IMR-90 (cell line): ENCODE results near the gene GSTT4. TPM values are rescaled to one million over a fixed set of nuclear protein-coding genes. Genes with fewer than 3 reads are reported as not detected.

Experiments
- ATAC-seq: fragments of 200-7000 bp; cut with Tn5 transposase; 2 replicates; pipeline ENCODE4 v1.9.1; 2020; ENCODE audit warnings: low read depth, mild to moderate bottlenecking, moderate library complexity
- Bru-seq: library from RNA; stranded (reverse); fragments of 400-500 nt; gene quantifications from one replicate; lab custom pipeline; 2021; lab: Mats Ljungman, UMichigan
- BruChase-seq, 2 experiments: library from RNA; stranded (reverse); fragments of 400-500 nt; gene quantifications; one replicate each; lab custom pipeline; 2021; lab: Mats Ljungman, UMichigan
- BruUV-seq: library from RNA; stranded (reverse); fragments of 400-500 nt; replicated peaks from 2 replicates; lab custom pipeline; 2021; lab: Mats Ljungman, UMichigan
- CTCF ChIA-PET: fragments of 300-600 bp; formaldehyde crosslinking; extraction: SDS; loops from one replicate; lab custom pipeline; 2021; ENCODE audit warnings: antibody characterized with exemption; lab: Yijun Ruan, JAX
- POLR2A ChIA-PET: fragments of 300-600 bp; sonication (Branson Sonifier 250); formaldehyde crosslinking; loops from one replicate; lab custom pipeline; 2022; ENCODE audit warnings: antibody characterized with exemption; ENCODE audit not compliant: unreplicated experiment; lab: Charles Lee
- DNase-seq: peaks from one replicate; pipeline ENCODE4 v3.0.0; 2013
- H2AFZ ChIP-seq: replicated peaks from 2 replicates; pipeline ENCODE3; 2013; ENCODE audit warnings: low read length, mild to moderate bottlenecking; ENCODE audit not compliant: poor library complexity
- H2AK5ac ChIP-seq: 2 replicates; pipeline ENCODE4 v1.6.1; 2013; ENCODE audit warnings: low read depth, low read length, inconsistent platforms
- H2AK9ac ChIP-seq: replicated peaks from 2 replicates; pipeline ENCODE3; 2013; ENCODE audit warnings: mild to moderate bottlenecking, low read depth, low read length, moderate library complexity; ENCODE audit not compliant: poor library complexity
- H2BK120ac ChIP-seq: 2 replicates; pipeline ENCODE4 v1.6.1; 2013; ENCODE audit warnings: low read depth, low read length, inconsistent platforms
- H2BK15ac ChIP-seq: 3 replicates; pipeline ENCODE4 v1.6.1; 2013; ENCODE audit warnings: low read depth, low read length, inconsistent platforms
- H2BK20ac ChIP-seq: 2 replicates; pipeline ENCODE4 v1.6.1; 2013; ENCODE audit warnings: low read depth, mild to moderate bottlenecking, inconsistent platforms, low read length, moderate library complexity
- H2BK5ac ChIP-seq: 2 replicates; pipeline ENCODE4 v1.6.1; 2013; ENCODE audit warnings: mild to moderate bottlenecking, low read depth, low read length, inconsistent platforms; ENCODE audit not compliant: poor library complexity, severe bottlenecking
- H3K14ac ChIP-seq: replicated peaks from 2 replicates; pipeline ENCODE4 v1.6.1; 2013; ENCODE audit warnings: low read depth, low read length, inconsistent platforms
- H3K18ac ChIP-seq: 2 replicates; pipeline ENCODE4 v1.6.1; 2013; ENCODE audit warnings: low read depth, low read length, control low read depth
- H3K23ac ChIP-seq: 2 replicates; pipeline ENCODE4 v1.6.1; 2013; ENCODE audit warnings: low read depth, low read length, inconsistent platforms
- H3K27ac ChIP-seq: 2 replicates; pipeline ENCODE4 v1.5.1; 2013; ENCODE audit warnings: mild to moderate bottlenecking, control low read depth, low read length; ENCODE audit not compliant: insufficient read depth
- H3K27me3 ChIP-seq: 2 replicates; pipeline ENCODE4 v1.6.1; 2013; ENCODE audit warnings: low read length; ENCODE audit not compliant: control insufficient read depth, insufficient read depth
- H3K36me3 ChIP-seq: 2 replicates; pipeline ENCODE4 v1.6.1; 2013; ENCODE audit warnings: low read length, mixed read lengths; ENCODE audit not compliant: control insufficient read depth, insufficient read depth
- H3K4ac ChIP-seq: 2 replicates; pipeline ENCODE4 v1.6.1; 2013; ENCODE audit warnings: low read depth, low read length, inconsistent platforms
- H3K4me1 ChIP-seq: 2 replicates; pipeline ENCODE4 v1.6.1; 2013; ENCODE audit warnings: low read length, mixed read lengths; ENCODE audit not compliant: control insufficient read depth, insufficient read depth
- H3K4me2 ChIP-seq: 2 replicates; pipeline ENCODE4 v1.6.1; 2013; ENCODE audit warnings: low read depth, mild to moderate bottlenecking, control low read depth, low read length, moderate library complexity
- H3K4me3 ChIP-seq: 2 replicates; pipeline ENCODE4 v1.5.1; 2013; ENCODE audit warnings: low read depth, mild to moderate bottlenecking, control low read depth, low read length, moderate library complexity; ENCODE audit not compliant: insufficient read depth
- H3K56ac ChIP-seq: 2 replicates; pipeline ENCODE4 v1.6.1; 2013; ENCODE audit warnings: low read length, inconsistent platforms; ENCODE audit not compliant: insufficient read depth; ENCODE audit errors: extremely low read depth
- H3K79me1 ChIP-seq, 2 experiments: 2 replicates each; pipeline ENCODE4 v1.6.1; 2013; ENCODE audit warnings: low read length in 2 of 2, inconsistent platforms in 1 of 2, low read depth in 1 of 2
- H3K9ac ChIP-seq: 2 replicates; pipeline ENCODE4 v1.6.1; 2013; ENCODE audit warnings: low read depth, low read length, control low read depth
- H3K9me1 ChIP-seq: 2 replicates; pipeline ENCODE4 v1.6.1; 2013; ENCODE audit warnings: low read length, inconsistent platforms; ENCODE audit not compliant: insufficient read depth
- H3K9me3 ChIP-seq: 2 replicates; pipeline ENCODE4 v1.6.1; 2013; ENCODE audit warnings: low read length; ENCODE audit not compliant: control insufficient read depth, insufficient read depth
- H4K20me1 ChIP-seq: 2 replicates; pipeline ENCODE4 v1.6.1; 2013; ENCODE audit warnings: low read length, inconsistent platforms; ENCODE audit not compliant: insufficient read depth
- H4K5ac ChIP-seq: 2 replicates; pipeline ENCODE4 v1.6.1; 2013; ENCODE audit warnings: mild to moderate bottlenecking, low read depth, low read length, control low read depth
- H4K8ac ChIP-seq, 2 experiments: 2 replicates each; pipeline ENCODE4 v1.6.1; 2013; ENCODE audit warnings: low read depth in 2 of 2, low read length in 2 of 2, control low read depth in 1 of 2, inconsistent platforms in 1 of 2
- H4K91ac ChIP-seq: 2 replicates; pipeline ENCODE4 v1.6.1; 2013; ENCODE audit warnings: low read depth, low read length, inconsistent platforms; ENCODE audit not compliant: insufficient read depth
- BHLHE40 ChIP-seq: fragments of 150-350 bp; IDR thresholded peaks from 2 replicates; pipeline ENCODE4 v1.6.1; 2016; ENCODE audit warnings: mild to moderate bottlenecking, low read depth, low read length
- MAFK ChIP-seq: IDR thresholded peaks from 2 replicates; pipeline ENCODE4 v1.6.1; 2012; ENCODE audit warnings: low read depth, low read length, improper control_type of control experiment
- MAZ ChIP-seq: IDR thresholded peaks from 2 replicates; pipeline ENCODE4 v1.6.1; 2012; ENCODE audit warnings: low read depth, mild to moderate bottlenecking, low read length, improper control_type of control experiment, moderate library complexity, borderline replicate concordance
- RCOR1 ChIP-seq: IDR thresholded peaks from 2 replicates; pipeline ENCODE4 v1.6.1; 2012; ENCODE audit warnings: mild to moderate bottlenecking, low read length, improper control_type of control experiment; ENCODE audit not compliant: insufficient replicate concordance
- SMC3 ChIP-seq: fragments of 150-350 bp; IDR thresholded peaks from 2 replicates; pipeline ENCODE4 v1.6.1; 2016; ENCODE audit warnings: low read depth, mild to moderate bottlenecking, antibody characterized with exemption, low read length, moderate library complexity
- WGBS, 2 experiments: methylation state at CpG; one replicate each; pipeline versions ENCODE4 v1.1.5 to v1.1.7; 2013; ENCODE audit warnings: missing lambda C conversion rate in 2 of 2; ENCODE audit not compliant: insufficient read length in 1 of 2; ENCODE audit errors: extremely low coverage in 2 of 2; 5-methylcytosine and 5-hydroxymethylcytosine counted together
- dilution Hi-C: fragments of 300-500 bp; cut with HindIII; formaldehyde crosslinking; loops from one replicate; pipeline ENCODE4 v1.14.3; 2018; ENCODE audit warnings: low sequenced_read_pairs; ENCODE audit not compliant: unreplicated experiment
- in situ Hi-C: fragments of 300-500 bp; cut with MboI; formaldehyde crosslinking; loops from 3 replicates; pipeline ENCODE4 v1.14.3; 2019; ENCODE audit warnings: low sequenced_read_pairs, inconsistent platforms, mixed read lengths
- intact Hi-C: fragments of 100-400 bp; cut with micrococcal nuclease; formaldehyde crosslinking; loops from 2 replicates; pipeline ENCODE4 v1.10.0; 2022
- long read RNA-seq: library from polyadenylated mRNA; unstranded; transcript quantifications from one replicate; pipeline ENCODE4 v2.0.0, GENCODE V29; 2021; ENCODE audit not compliant: unreplicated experiment
- polyA plus RNA-seq, 3 experiments: library from polyadenylated mRNA; depleted of rRNA; stranded (reverse); fragments of >200 nt; gene quantifications; 2 replicates each; pipeline ENCODE4 v1.2.3, GENCODE V29; 2012; ENCODE audit warnings: low replicate concordance in 1 of 3
- total RNA-seq: library from RNA; depleted of rRNA; stranded (reverse); fragments of >200 nt; gene quantifications from 2 replicates; pipeline ENCODE4 v1.2.3, GENCODE V29; 2012; rRNA removed

The GSTT4 gene
- total RNA-seq (not detected in 2 replicates), polyA plus RNA-seq (2012; rRNA removed) (not detected in 2 replicates), Bru-seq, nascent RNA (not detected), BruChase-seq, experiment 1, labeled RNA remaining after a 6-hour chase (not detected), BruChase-seq, experiment 2, labeled RNA remaining after a 2-hour chase (not detected)
- polyA plus RNA-seq (2012; cell fraction: cytosol; rRNA removed), result not detected in 2 replicates
- polyA plus RNA-seq (2012; cell fraction: nucleus; rRNA removed; ENCODE audit: low replicate concordance), result not detected in 2 replicates
- long read RNA-seq, result 0 reads

DNA sequence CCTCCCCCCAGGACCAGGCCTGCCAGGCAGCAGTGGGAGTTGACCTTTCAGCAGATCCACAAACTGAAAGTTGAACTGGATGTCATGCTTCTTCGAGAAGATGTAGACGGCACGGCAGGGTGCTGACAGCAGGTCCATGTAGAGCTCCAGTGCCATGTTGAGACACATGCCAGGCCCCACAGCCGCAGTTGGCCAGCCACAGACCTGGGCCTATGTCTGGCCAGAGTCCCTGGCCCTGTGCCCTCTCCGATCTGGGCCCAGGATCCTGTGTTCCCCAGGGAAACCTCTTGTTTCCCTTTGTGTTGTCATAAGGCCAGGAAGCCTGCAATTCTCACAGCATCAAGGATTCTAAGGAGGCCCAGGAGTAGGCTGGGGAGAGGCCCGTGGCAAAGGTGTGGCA is at the start of gene GSTT4:
GSTT4 (minus strand) TSS at position 253 of the 400 bp plus-strand sequence; CDS start at position 156, 97 bp downstream.
- ChIA-PET POLR2A (no interaction called here), CTCF (no interaction called here)
- H3K36me3 ChIP-seq, result no peaks in the 10 kb centered on the region
- H3K9ac ChIP-seq, result no peak within 1 kb of the TSS
- DNase-seq, result no peak
- no peak within 1 kb of the TSS for H2BK15ac ChIP-seq
- H4K5ac ChIP-seq, result no peak within 1 kb of the TSS
- H3K14ac ChIP-seq, result no peak within 1 kb of the TSS
- H3K27ac ChIP-seq, result no peak within 1 kb of the TSS
- intact Hi-C loops, result no loop called here
- no peaks in the 10 kb centered on the region for H4K20me1 ChIP-seq
- H2BK20ac ChIP-seq, result no peak within 1 kb of the TSS
- H3K56ac ChIP-seq, result no peak within 1 kb of the TSS
- no peaks in the 10 kb centered on the region for H3K79me1 ChIP-seq
- H2BK120ac ChIP-seq, result no peak within 1 kb of the TSS
- H3K9me1 ChIP-seq, result no peaks in the 10 kb centered on the region
- no peak within 1 kb of the TSS for H3K4me2 ChIP-seq
- H4K91ac ChIP-seq, result no peak within 1 kb of the TSS
- H2AFZ ChIP-seq, result no peak within 1 kb of the TSS
- H3K4me3 ChIP-seq, result no peak within 1 kb of the TSS
- H2BK5ac ChIP-seq, result no peak within 1 kb of the TSS
- H3K18ac ChIP-seq, result no peak within 1 kb of the TSS
- peak within 1 kb of the TSS; percentile 28 for H2AK9ac ChIP-seq
- H3K23ac ChIP-seq, result no peak within 1 kb of the TSS
- H2AK5ac ChIP-seq, result no peak within 1 kb of the TSS; the same call in 1 of the 2 replicates
- ATAC-seq, result no peak
- H3K9me3 ChIP-seq, result no peaks in the 10 kb centered on the region
- in situ Hi-C loops, result no loop called here
- H4K8ac ChIP-seq, result no peak within 1 kb of the TSS
- dilution Hi-C loops, result no loop called here
- no peak within 1 kb of the TSS for H3K4ac ChIP-seq
- BruUV-seq, result no TSS peak
- no peaks in the 10 kb centered on the region for H3K4me1 ChIP-seq
- TF ChIP-seq BHLHE40 (no peak), MAZ (no peak), RCOR1 (no peak), SMC3 (no peak), MAFK (no peak)
- no peaks in the 10 kb centered on the region; the same call in 1 of the 2 replicates for H3K27me3 ChIP-seq
- 71% methylated on average over 4 of the region's 6 CpGs; no CpG with 5 or more reads in 1 of the 2 experiments for WGBS, 2 experiments
